GM12874 (cell line): ENCODE results near the gene MACROD2.

Source experiments
- CTCF ChIP-seq: IDR thresholded peaks from 2 replicates; pipeline ENCODE4 v1.5.1; 2011; ENCODE audit warnings: low read depth, mild to moderate bottlenecking, control low read depth, low read length, moderate library complexity; ENCODE audit not compliant: insufficient read depth

Gene MACROD2

GRCh38 chr20:15122613-15123012 lies 1127.3 kb downstream of the MACROD2 start:
- TF ChIP-seq CTCF = no peak

- no peak for TF ChIP-seq CTCF
Observed at GRCh38 chr20:15131176-15131575, 1135.9 kb downstream of the MACROD2 start.

- no peak for TF ChIP-seq CTCF
Observed at GRCh38 chr20:15138548-15139126, 1143.3 kb downstream of the MACROD2 start.

- no peak for TF ChIP-seq CTCF
Observed at GRCh38 chr20:15139522-15139921, 1144.2 kb downstream of the MACROD2 start.

GRCh38 chr20:15140286-15140685 lies 1145.0 kb downstream of the MACROD2 start:
- no peak for TF ChIP-seq CTCF

GRCh38 chr20:15141861-15142260 lies 1146.5 kb downstream of the MACROD2 start:
- no peak for TF ChIP-seq CTCF

GRCh38 chr20:15143478-15143877 lies 1148.2 kb downstream of the MACROD2 start:
- TF ChIP-seq CTCF = no peak
